Stimulated activated CD4-positive, alpha-beta T cell treated with anti-CD3 and anti-CD28 coated beads, Interleukin-2, amount 100 ng/mL, for 48 hours (primary cell): ENCODE results near the gene MCOLN1.
"Not testable (repeated sequence)": the region's sequence is repeated elsewhere in the genome, so short reads cannot be mapped to it uniquely, and the experiment has no call there.

Source experiments
- DNase-seq, 2 donors: peaks; one replicate each; pipeline ENCODE4 v3.0.0-alpha.2; 2020

Gene MCOLN1

GRCh38 chr19:7526059-7526929 lies 3.9 kb downstream of the MCOLN1 start:
- DNase-seq: no peak

GRCh38 chr19:7527516-7528191 lies 5.2 kb downstream of the MCOLN1 start:
- DNase-seq: no peak

- no peak for DNase-seq
Measured at GRCh38 chr19:7528192-7528519, 5.7 kb downstream of the MCOLN1 start.

GRCh38 chr19:7528522-7529245 lies 6.3 kb downstream of the MCOLN1 start:
- no peak for DNase-seq

GRCh38 chr19:7529246-7529600 lies 6.8 kb downstream of the MCOLN1 start:
- DNase-seq: no peak

GRCh38 chr19:7529610-7530490 lies 7.4 kb downstream of the MCOLN1 start:
- DNase-seq: no peak

DNA sequence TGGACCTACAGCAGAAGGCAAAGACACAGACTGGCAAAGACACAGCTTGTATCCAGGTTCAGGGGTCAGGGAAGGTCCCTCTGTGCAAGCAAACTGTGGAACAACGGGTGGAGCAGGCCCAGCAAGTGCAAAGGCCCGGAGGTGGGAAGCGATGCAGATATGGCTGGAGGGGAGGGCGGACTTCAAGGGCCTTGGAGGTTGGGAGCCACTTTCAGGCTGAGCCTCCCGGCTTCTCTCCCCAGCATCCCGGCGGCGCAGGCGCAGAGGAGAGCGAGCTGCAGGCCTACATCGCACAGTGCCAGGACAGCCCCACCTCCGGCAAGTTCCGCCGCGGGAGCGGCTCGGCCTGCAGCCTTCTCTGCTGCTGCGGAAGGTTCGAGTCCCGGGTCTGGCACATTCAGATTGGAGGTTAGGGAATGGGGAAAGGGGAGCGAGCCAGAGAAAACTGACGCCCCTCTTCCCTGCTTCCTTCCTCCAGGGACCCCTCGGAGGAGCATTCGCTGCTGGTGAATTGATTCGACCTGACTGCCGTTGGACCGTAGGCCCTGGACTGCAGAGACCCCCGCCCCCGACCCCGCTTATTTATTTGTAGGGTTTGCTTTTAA lies 11.0 kb downstream of the MCOLN1 start:
- DNase-seq: no peak

DNA sequence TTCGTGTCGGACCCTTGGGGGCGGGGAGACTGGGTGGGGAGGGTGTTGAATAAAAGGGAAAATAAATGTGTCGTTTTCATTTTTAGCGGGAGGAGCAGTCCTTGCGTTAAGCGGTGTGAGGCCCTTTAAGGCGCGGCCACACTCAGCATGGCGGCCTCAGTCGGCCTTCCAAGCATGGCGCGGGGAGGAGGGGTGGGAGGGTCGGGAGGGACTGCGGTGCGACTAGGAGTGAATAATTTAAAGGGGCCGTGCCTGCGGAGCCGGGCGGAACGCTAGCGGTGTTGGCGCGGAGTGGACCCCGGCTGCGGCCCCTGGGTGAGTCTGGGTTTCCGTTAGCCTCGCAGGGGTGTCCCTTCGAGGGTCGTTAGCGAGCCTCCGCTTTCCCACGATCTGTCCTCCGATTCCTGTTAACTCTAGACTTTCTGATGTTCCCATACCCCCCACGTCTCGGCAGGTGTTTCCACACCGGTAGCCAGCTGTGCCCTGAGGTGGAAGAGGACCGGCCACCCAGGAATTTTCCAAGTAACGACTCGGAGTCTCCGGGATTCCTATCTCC lies 11.6 kb downstream of the MCOLN1 start:
- peak; percentile 67 to 75 for DNase-seq

- DNase-seq: peak; percentile 30 to 39
Measured at GRCh38 chr19:7534531-7535046, 12.2 kb downstream of the MCOLN1 start.

DNA sequence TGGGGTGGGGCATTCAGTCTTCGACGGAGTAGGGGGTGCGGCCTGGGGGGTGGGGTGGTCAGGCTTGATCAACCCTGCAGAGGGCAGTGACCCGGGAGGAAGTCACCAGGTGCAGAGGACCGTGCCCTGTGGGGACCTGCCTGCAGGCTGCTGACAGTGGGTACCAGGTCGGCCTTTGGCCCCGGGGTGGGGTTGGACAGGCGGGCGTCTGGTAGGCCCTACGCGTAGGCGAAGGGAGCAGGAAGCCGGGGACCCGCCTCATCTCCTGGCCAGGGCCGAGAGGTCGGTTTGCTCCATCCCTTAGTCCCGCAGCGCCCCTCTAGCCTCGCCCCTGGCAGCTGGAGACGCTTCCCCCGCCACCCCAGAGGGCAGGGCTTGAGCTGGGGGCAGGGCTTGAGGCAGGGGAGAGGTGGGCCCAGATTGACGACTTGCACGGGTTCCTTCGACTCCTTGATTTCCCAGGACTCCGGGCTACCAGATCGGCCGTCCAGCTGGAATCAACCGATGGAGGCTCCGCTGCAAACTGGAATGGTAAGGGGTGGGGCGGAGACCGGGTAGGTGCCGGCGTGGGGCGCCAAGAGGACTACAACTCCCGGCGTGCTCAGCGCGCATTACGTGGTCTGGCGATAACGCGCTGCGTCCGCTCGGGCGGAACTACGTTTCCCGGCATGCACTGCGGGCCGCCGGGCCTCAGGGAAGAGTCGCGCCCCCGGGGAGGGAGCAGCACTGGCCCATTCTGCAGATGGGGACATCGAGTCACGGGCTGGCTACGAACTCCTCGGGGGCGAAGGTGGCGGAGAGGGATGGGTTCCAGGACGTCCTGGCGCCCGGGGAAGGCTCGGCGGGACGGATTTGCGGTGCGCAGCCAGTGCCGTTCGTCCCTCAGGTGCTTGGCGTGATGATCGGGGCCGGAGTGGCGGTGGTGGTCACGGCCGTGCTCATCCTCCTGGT lies 12.9 kb downstream of the MCOLN1 start, which contains the start of gene PNPLA6:
Gene PNPLA6, plus strand, starts transcription at position 671 of the 951 bp plus-strand sequence. Its CDS starts 72 bp downstream, at position 743.
- DNase-seq: peak; percentile 92 to 94

DNA sequence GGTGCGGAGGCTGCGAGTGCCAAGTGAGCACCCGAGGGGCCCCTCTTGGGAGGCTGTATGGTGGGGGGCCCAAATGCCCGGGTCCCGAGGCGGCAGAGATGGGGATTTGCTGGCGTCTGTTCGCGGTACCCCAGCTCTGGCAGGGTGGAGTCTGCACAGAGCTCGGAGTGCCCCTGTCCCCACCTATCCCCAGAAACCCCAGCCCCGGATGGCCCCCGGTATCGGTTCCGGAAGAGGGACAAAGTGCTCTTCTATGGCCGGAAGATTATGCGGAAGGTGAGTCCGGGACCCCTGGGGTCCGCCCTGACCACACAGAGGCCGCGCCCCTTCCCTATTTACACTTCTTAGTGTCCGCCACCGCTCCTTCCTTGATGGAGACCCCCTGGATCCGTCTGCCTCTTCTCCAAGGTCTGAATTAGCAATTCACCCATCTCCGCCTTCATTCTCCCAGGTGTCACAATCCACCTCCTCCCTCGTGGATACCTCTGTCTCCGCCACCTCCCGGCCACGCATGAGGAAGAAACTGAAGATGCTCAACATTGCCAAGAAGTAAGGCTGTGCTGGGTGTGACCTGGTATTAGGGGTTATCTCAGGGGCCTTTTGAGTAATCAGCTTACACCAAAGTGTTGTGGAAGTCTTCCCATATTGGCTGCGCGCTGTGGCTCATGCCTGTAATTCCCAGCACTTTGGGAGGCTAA lies 13.7 kb downstream of the MCOLN1 start:
- no peak for DNase-seq

- not testable (repeated sequence) for DNase-seq
Measured at GRCh38 chr19:7538990-7539389, 16.6 kb downstream of the MCOLN1 start.

GRCh38 chr19:7539827-7540425 lies 17.5 kb downstream of the MCOLN1 start:
- DNase-seq: no peak

DNA sequence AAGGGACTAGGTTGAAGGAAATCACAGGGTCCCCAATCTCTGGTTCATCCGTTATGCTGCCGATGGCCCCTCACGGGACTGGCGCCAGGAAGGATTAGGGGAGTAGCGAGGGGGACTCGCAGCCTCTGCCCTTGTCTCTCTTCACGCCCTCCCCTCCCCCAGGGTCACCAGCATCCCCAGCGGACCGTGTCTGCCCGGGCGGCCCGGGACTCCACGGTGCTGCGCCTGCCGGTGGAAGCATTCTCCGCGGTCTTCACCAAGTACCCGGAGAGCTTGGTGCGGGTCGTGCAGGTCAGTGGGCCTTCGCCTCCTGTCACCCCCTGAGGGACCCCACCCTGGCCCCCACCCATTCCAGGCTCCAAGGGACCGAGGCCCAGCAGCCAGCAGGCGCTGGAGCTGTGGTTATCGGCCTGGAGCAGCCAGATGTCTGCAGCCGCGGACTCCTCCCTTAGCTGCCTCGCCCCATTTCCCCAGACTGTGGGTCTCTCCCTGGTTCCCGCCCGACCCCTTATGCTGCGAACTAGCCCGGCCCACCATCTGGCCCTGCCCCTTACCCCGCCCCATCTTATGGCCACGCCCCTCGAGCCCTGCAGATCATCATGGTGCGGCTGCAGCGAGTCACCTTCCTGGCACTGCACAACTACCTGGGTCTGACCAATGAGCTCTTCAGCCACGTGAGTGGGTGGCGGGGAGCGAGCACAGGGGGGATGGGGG lies 18.5 kb downstream of the MCOLN1 start:
- peak in 1 of 2 donors; percentile 32 for DNase-seq

- no peak for DNase-seq
Measured at GRCh38 chr19:7541475-7541824, 19.0 kb downstream of the MCOLN1 start.

- no peak for DNase-seq
Measured at GRCh38 chr19:7541828-7542443, 19.5 kb downstream of the MCOLN1 start.

DNA sequence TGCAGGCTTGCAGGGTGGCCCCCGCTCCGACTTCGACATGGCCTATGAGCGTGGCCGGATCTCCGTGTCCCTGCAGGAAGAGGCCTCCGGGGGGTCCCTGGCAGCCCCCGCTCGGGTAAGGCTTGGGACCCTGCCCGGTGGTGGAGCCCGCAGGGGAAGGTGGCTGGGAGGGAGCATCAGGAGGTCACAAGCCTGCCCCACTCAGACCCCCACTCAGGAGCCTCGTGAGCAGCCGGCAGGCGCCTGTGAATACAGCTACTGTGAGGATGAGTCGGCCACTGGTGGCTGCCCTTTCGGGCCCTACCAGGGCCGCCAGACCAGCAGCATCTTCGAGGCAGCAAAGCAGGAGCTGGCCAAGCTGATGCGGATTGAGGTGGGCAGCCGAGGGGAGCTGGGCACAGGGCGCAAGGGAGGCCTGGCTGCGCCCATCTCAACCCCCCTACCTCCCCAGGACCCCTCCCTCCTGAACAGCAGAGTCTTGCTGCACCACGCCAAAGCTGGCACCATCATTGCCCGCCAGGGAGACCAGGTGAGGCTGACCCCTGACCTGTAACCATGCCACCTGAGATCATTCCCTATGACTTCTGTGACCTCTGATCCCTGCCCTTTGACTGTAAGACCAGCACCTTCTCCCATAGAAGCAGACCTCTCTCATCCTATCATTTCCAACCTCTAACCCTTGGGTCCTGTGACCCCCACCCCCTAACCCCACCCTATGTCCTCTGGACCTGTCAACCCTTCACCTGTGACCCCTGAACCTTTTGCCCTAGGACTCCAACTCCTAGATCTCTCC lies 20.3 kb downstream of the MCOLN1 start:
- no peak for DNase-seq
